ENCODE measurements around the gene NOP16. TPM values are rescaled to one million over a fixed set of nuclear protein-coding genes. Genes with fewer than 3 reads are reported as not detected.
"Not testable (repeated sequence)": the region's sequence is repeated elsewhere in the genome, so short reads cannot be mapped to it uniquely, and the experiment has no call there.

Gene NOP16
- total and polyA plus RNA-seq, 8 donors, result 4.3 to 55.8 (median 30.9) TPM; not detected in 1

DNA sequence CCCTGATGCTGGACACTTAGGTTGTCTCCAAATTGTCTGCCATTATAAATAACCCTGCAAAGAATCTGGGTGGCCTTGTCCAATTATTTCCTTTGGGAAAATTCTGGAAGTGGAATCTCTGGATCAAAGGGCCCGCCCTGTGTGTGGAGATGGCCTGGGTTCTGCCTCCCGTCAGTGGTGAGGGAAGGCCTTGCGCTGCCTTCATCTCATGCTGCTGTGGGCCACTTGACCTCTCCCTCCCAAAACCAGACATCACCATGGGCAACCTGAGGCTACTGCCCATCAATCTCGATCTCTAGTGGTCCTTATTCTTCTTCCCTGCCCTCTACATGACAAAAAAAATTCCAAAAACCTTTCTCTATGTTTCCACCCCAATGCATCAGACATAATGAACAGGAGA is 21.4 kb upstream of the NOP16 start:
- Histone ChIP-seq H3K4me3 (no peak overlapping the region), H3K27me3 (no peaks in the 10 kb centered on the region), H3K36me3 (peaks cover 11 to 67% (median 55%) of the 10 kb centered on the region in 4 donors), H3K27ac (peak overlapping the region in 1 of 5 donors; percentile 94), H3K4me1 (peaks cover 28 to 76% (median 37%) of the 10 kb centered on the region in 4 donors), H3K9me3 (no peaks in the 10 kb centered on the region)
- intact Hi-C loops (cut with DNase I; ENCODE audit: low total_unique reads), result no loop called here
- 94 to 97% (median 97%) methylated on average over 4 of the region's 4 CpGs for WGBS, 5 donors
- TF ChIP-seq POLR2A (IDR thresholded peaks at IDR 0.05), result no peak
- TF ChIP-seq EP300 (IDR thresholded peaks at IDR 0.05), result no peak
- no peak for TF ChIP-seq CTCF (IDR thresholded peaks at IDR 0.05)
- no peak for TF ChIP-seq POLR2AphosphoS5 (IDR thresholded peaks at IDR 0.05)
- DNase-seq, result no peak

GRCh38 chr5:176408590-176408989 is 20.2 kb upstream of the NOP16 start:
- no peaks in the 10 kb centered on the region for H3K9me3 ChIP-seq
- no peak overlapping the region for H3K27ac ChIP-seq
- H3K4me1 ChIP-seq, result peaks cover 16 to 74% (median 30%) of the 10 kb centered on the region in 4 donors
- 82 to 86% (median 84%) methylated on average over 5 of the region's 5 CpGs for whole genome bisulfite sequencing, 5 donors
- peaks cover 11 to 78% (median 63%) of the 10 kb centered on the region in 4 donors for H3K36me3 ChIP-seq
- H3K4me3 ChIP-seq, result no peak overlapping the region
- no peak for TF ChIP-seq POLR2AphosphoS5 (IDR thresholded peaks at IDR 0.05)
- TF ChIP-seq EP300 (IDR thresholded peaks at IDR 0.05), result no peak
- no peak for TF ChIP-seq CTCF (IDR thresholded peaks at IDR 0.05)
- TF ChIP-seq POLR2A (IDR thresholded peaks at IDR 0.05), result no peak
- intact Hi-C loops (cut with DNase I; ENCODE audit: low total_unique reads), result no loop called here
- no peaks in the 10 kb centered on the region for H3K27me3 ChIP-seq
- DNase-seq, result no peak

DNA sequence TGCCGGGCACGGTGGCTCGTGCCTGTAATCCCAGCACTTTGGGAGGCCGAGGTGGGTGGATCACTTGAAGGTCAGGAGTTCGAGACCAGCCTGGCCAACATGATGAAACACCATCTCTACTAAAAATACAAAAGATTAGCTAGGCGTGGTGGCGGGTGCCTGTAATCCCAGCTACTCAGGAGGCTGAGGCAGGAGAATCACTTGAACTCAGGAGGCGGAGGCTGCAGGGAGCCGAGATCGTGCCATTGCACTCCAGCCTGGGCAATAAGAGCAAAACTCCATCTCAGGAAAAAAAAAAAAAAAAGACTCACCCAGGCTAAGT is 19.8 kb upstream of the NOP16 start:
- intact Hi-C loops (cut with DNase I; ENCODE audit: low total_unique reads); H3K27me3 ChIP-seq; H3K4me3 ChIP-seq; H3K27ac ChIP-seq; H3K9me3 ChIP-seq; DNase-seq: not testable (repeated sequence)
- peaks cover 11 to 78% (median 64%) of the 10 kb centered on the region in 4 donors for H3K36me3 ChIP-seq
- WGBS, 5 donors, result 91 to 95% (median 93%) methylated on average over 10 of the region's 10 CpGs
- H3K4me1 ChIP-seq, result peaks cover 16 to 74% (median 28%) of the 10 kb centered on the region in 4 donors

DNA sequence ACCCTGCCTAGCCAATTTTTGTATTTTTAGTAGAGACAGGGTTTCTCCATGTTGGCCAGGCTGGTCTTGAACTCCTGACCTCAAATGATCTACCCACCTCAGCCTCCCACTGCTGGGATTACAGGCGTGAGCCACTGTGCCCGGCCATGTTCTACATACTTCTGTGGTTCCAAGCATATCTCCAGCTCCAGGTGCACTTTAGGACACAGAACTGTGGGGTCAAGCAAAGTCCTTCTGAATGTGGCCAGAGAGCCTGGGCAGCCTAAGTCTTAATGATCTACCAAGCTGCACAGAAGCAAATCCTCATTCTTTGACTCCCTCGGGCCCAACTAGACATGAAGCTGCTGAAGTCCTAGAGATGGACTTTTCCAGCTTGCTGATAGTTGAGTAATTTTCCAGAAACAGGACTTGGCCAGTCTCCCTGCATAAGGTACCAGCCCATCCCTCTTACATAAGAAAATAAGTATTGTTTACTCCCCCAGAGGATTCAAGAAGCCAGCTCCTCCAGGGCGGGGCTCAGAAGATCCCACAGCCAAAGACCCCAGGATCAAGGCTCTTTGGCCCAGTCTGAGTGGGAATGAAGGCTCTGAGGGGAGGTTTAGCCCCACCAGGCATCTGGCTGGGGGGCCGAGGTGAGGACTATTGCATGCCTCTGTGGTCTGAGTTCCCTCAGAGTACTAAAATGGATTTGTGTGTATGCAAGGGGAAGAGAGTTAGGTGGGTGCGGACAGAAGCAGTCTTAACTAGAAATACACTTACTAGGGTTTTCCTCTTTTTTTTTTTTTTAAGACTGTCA is 19.3 kb upstream of the NOP16 start:
- TF ChIP-seq CTCF (IDR thresholded peaks at IDR 0.05), result no peak
- no peak for TF ChIP-seq EP300 (IDR thresholded peaks at IDR 0.05)
- TF ChIP-seq POLR2A (IDR thresholded peaks at IDR 0.05), result no peak
- no peak for TF ChIP-seq POLR2AphosphoS5 (IDR thresholded peaks at IDR 0.05)

More for the DNA sequence above, 19.3 kb upstream of the NOP16 start:
- Histone ChIP-seq H3K36me3 (peaks cover 11 to 78% (median 64%) of the 10 kb centered on the region in 4 donors), H3K4me3 (no peak overlapping the region), H3K27me3 (no peaks in the 10 kb centered on the region), H3K27ac (no peak overlapping the region), H3K4me1 (peaks cover 11 to 74% (median 25%) of the 10 kb centered on the region in 4 donors), H3K9me3 (no peaks in the 10 kb centered on the region)
- no peak for DNase-seq
- 91 to 96% (median 93%) methylated on average over 5 to 6 of the region's 6 CpGs for WGBS, 5 donors
- intact Hi-C loops (cut with DNase I; ENCODE audit: low total_unique reads), result no loop called here
